SU-DHL-6 (cell line): ENCODE results near the gene GOT1.

Experiments used
- CTCF ChIP-seq: fragments of 200-600 bp; sonication (generic); IDR thresholded peaks from one replicate; pipeline ENCODE4 v1.5.1; 2017; ENCODE audit warnings: antibody characterized with exemption, mild to moderate bottlenecking, low read length, moderate library complexity; ENCODE audit not compliant: insufficient read depth, poor library complexity, severe bottlenecking
- EZH2phosphoT487 ChIP-seq: fragments of 200-600 bp; sonication (generic), shearing (Covaris generic); conservative IDR thresholded peaks from 2 replicates; pipeline ENCODE4 v1.6.1; 2018; ENCODE audit warnings: mild to moderate bottlenecking, antibody characterized with exemption, low read length, moderate library complexity, mixed read lengths

- TF ChIP-seq CTCF (no peak), EZH2phosphoT487 (no peak)
Observed at GRCh38 chr10:99427566-99428190, 2.7 kb downstream of the GOT1 start.
